HG03108 (cell line): Measurements from ENCODE around the gene FBXL7.

Experiments used
- ATAC-seq: cut with Tn5 transposase; IDR thresholded peaks from one replicate; pipeline ENCODE4 v1.9.1; 2021; ENCODE audit warnings: moderate library complexity; ENCODE audit not compliant: unreplicated experiment

The FBXL7 gene

DNA sequence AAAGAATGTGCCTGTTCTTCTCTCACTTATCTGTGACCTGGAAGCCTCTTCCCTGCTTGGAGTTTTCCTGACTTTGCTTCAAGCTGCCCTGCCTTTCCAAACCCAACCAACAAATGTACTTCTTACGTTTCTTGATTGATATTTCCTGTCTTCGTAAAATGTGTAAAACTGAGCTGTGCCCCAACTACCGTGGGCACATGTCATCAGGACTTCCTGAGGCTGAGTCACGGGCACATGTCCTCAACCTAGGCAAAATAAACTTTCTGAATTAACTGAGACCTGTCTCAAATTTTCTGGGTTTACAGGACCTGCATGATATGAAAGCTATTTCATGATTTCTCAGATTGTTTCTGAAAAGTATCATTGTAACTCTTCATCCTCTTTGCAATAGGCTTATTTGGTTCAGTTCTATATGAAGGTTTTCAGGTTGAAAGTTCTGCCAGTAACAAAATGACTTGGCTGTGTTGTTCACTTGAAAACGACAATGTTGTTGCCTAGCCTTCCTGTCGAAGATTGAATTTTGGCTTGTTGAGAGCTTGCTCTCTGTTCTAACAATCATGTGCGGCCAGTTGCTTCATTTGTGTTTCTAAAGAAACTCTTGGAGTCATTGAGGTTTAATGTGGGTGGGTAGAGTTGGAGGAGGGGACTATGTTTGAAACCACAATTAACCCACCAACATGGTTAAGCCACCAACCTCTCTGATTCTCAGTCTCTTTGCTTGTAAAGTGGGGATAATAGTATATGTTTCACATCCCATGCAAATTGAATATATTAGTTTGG is 145.6 kb downstream of the FBXL7 start:
- ATAC-seq: no peak

- ATAC-seq: no peak
These were observed 146.4 kb downstream of the FBXL7 start for GRCh38 chr5:15646371-15646770.

- no peak for ATAC-seq
These were observed 147.3 kb downstream of the FBXL7 start for GRCh38 chr5:15647251-15647650.

DNA sequence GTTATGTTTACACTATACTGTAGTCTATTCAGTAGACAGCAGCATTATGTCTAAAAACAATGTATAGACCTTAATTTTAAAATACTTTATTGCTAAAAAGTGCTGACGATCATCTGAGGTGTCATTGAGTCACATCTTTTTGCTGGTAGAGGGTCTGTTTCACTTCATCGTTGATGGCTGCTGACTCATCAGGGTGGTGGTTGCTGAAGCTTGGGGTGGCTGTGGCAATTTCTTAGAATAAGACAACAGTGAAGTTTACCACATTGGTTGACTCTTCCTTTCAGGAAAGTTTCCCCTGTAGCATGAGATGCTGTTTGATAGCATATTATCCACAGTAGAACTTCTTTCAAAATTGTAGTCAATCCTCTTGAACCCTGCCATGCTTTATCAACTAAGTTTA is 150.3 kb downstream of the FBXL7 start:
- ATAC-seq: no peak

- ATAC-seq: no peak
These were observed 154.8 kb downstream of the FBXL7 start for GRCh38 chr5:15654779-15655178.

DNA sequence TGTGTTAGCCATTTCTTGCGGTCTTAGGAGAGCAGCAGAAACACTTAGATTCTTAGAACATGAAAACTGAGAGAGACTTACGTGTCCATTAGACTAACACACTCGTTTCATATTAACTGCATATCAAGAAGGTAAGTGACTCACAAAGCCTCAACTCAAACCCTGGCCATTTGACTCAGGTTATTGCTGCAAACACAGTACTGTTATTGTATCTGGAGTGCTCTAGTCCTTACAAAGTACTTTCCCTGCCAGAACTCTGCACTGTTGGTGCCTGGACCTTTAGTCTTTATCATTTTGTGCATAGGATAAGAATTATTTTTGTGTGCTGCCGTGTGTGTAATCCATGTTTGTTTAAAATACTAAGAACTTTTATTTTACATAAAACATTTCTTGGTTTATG is 155.7 kb downstream of the FBXL7 start:
- no peak for ATAC-seq

DNA sequence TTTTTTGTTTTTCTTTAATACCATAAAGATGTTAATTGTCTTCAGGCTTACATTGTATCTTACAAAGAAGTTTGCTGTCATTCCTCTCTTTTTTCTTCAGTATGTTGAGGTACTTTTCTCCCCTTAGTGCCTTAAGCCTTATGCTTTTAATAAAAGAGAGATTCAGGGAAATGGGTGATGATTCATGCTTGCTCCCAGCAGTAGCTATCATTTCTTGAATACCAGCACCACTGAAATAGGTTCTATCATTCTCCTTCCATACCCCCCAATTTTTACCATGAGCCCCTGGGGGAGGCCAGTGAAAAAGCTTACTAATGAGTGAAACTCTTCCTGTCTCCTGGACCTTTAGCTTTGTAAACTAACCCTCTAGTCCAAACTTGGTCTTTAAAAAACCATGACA is 165.0 kb downstream of the FBXL7 start:
- ATAC-seq: no peak

- no peak for ATAC-seq
These were observed 169.8 kb downstream of the FBXL7 start for GRCh38 chr5:15669826-15670225.

GRCh38 chr5:15674716-15675115 is 174.7 kb downstream of the FBXL7 start:
- no peak for ATAC-seq

DNA sequence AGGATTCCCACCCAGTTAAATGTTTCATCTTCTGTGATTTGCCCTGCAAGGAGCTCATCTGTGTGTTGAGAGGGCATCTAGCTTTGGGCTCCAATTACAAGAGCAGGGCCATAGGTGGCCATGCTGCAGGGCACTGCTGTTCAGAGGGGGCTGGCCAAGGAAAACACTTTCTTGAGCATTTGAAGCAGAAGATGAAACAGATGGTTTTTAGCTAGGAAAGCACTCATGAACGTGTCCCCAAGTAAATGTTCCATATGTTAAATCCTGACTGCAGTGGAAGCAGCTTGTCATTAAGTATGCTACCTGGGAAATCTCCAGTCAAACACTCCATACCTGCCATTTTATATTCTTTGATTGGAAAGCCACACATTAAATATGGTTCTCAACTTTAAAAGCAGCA is 176.6 kb downstream of the FBXL7 start:
- no peak for ATAC-seq

DNA sequence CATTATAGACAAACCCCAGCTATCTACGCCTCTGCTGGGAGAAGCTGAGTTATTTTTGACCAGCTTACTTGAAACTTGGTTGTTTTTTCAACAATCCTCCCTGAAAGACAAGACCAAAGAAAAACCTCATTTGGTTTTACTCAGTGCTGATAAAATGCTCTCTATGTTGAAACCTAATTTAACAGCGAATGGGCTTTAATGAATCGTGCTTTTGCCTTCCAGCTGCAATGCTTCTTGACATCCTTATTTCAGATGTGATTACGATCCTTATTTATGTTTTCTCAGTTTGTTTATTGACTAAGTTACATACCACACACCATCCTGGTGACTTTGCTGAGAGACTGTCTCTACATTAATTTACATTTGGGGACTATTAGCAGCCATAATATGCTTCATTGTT is 179.2 kb downstream of the FBXL7 start:
- no peak for ATAC-seq

- ATAC-seq: no peak
These were observed 180.5 kb downstream of the FBXL7 start for GRCh38 chr5:15680455-15680854.

- no peak for ATAC-seq
These were observed 182.1 kb downstream of the FBXL7 start for GRCh38 chr5:15682122-15682521.

DNA sequence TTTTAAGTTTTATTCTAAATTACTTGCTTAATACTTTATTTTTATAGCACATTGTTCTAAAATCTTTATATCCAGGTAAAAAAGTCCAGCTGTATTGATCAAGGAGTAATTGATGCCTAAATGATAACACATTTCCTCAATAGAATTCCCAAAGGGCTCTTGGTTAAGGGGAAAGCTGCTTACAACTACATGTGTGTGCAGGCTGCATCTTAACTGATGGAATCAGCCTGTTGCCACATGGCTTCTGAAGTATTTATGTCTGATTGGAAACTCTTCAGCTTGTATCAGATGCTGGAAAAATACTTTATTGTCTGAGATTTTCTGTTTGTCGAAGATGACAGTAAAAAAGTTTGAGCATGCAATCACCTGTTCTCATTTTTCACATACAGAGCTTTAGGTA is 182.6 kb downstream of the FBXL7 start:
- ATAC-seq: no peak

GRCh38 chr5:15683332-15683731 is 183.4 kb downstream of the FBXL7 start:
- ATAC-seq: no peak

DNA sequence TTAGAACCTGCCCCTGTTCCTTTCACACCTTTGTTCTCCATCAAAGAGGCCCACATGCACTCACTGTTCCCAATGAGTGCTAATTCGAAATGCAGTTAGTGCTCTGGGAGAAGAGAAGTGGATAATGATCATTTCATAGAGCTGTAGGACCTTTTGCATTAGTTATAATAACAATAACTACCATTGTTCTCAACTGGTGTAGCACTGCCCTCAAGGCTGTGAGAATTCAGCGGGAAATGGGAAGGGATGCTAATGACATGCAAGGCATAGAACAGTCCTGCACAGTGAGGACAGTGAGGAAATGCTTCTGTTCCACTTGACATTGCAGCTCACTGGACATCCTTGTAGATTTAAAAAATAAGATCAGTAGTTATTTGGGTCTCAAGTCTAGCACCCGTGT is 187.4 kb downstream of the FBXL7 start:
- ATAC-seq: no peak

GRCh38 chr5:15689836-15690235 is 189.9 kb downstream of the FBXL7 start:
- ATAC-seq: no peak

- ATAC-seq: no peak
These were observed 190.6 kb downstream of the FBXL7 start for GRCh38 chr5:15690611-15691010.

DNA sequence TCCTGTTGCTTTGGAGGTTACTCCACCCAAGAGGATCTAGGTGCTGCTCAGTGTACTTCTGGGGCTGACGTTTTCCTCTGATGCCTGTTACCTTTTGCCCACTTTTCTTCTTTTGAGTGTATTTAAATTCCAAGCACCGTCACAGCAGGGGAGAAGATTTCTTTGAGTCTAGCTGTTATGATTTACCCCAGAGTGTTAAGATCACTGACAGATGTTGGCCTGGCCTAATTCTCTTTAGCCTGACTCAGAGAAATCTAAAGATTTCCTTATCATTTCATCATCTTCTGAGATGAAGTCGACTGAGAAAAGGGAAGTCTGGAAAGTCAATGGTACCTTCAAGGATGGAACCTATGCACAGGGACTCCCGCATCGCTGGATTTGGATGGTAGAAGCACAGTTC is 191.5 kb downstream of the FBXL7 start:
- no peak for ATAC-seq

DNA sequence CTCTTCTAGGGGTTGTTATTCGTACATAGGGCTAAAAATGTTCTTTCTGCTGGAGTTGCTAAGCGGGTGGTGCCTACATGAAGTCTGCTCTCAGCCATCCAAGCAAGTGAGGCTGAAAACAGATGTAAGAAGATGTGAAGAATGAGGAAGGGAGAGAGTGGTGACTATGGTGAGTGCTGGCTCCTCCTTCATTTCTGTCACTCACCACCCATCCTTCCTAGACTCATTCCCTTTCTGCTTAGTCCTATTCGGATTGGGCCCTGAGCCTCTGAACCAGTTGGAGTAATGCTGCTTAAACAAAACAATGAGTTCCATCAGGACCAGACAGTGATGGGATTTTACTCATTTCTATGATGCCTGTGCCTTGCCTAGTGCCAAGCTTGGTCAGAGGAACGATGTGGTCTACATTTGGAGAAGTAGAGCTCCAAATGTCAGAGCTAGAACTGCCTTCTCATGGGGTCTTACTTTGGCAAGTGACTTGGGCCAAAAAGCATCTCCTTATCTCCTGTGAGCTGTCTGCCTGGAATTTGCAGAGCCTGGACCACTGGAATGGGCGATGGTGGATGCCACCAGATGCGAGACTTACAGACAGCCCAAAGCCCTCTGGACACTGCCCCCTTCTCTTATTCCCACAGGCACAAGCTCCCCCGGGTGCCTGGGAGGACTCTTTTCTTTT is 192.9 kb downstream of the FBXL7 start:
- no peak for ATAC-seq

- ATAC-seq: no peak
These were observed 193.4 kb downstream of the FBXL7 start for GRCh38 chr5:15693382-15693728.

DNA sequence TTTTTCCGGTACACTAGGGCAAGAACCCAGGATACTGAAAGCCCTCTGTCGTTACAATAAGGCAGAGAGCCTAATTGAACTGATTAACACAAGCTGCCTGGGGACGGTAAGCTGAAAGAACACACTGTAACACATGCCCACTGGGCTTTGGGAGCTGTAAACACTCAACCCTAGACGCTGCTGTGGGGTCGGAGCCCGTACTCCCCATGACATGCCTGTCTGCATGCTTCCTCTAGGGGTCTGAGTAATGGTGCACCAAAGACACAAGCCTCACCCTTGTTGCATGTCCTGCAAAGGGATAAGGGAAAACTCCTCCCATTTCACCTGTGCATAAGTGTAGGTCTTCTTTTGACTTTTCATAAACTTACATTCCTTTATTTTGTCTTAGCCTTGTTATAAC is 194.0 kb downstream of the FBXL7 start:
- no peak for ATAC-seq

DNA sequence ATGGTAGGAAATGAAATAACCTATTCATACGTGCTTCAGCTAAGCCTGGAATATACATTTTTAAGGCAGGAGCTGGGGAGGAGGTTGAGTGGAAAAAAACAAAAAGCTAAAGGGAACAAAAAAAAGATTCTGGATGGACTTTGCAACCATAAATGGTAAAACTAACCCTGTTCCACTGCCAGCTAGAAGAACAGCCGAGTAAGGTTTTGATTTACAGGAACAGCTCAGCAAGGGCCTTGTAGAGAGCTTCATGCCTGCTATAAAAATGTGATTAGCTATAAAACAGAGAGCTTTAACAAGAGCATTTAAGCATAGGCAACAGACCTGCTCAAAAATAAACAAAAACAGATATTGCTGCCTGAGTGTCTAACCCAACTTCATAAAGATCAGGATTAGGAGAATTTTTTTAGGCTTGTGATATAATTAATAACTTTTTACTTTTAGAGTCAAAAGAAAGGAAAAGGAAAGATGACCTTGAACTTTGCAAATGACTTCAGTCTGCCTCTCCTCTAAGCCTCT is 194.8 kb downstream of the FBXL7 start:
- ATAC-seq: no peak
